ENCODE data around the gene ACVR2A. TPM values are rescaled to one million over a fixed set of nuclear protein-coding genes. Genes with fewer than 3 reads are reported as not detected.
A peak's percentile ranks its signal among the peaks of the same experiment; 100 is the strongest.

ACVR2A gene
- total RNA-seq, 1 donor from 2014 or later = 11.1 TPM

DNA sequence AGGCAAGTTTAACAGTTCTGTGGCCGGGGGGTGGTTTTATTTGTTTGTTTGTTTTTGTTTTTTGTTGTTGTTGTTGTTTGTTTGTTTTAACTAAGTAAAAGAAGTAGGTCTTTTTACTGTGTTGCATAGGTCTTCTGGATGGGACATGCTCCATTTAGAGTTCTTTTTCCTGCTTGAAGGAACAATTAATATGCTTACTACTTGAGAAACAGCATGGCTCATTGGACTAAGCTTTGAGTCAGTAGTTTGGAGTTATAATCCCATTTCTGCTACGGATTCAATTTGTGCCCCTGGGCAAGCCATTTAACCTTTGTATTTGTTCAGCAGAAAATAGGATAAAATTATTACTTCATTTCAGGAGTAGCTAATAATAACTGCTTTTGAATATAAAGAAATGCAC is 8.7 kb upstream of the ACVR2A start:
- Histone ChIP-seq H3K27ac (replicated peaks) (no peak overlapping the region), H3K9me3 (replicated peaks) (peaks cover 6% of the 10 kb centered on the region), H3K4me3 (no peak overlapping the region), H3K36me3 (no peaks in the 10 kb centered on the region), H3K27me3 (ENCODE audit: low read depth) (no peaks in the 10 kb centered on the region), H3K4me1 (no peaks in the 10 kb centered on the region)
- DNase-seq = no peak
- intact Hi-C loops (cut with micrococcal nuclease) = no loop called here
- no peak for TF ChIP-seq CTCF (IDR thresholded peaks at IDR 0.05; ENCODE audit: borderline replicate concordance)

GRCh38 chr2:147843391-147843863 is 1.4 kb upstream of the ACVR2A start:
- Histone ChIP-seq H3K27me3 (ENCODE audit: low read depth) (no peaks in the 10 kb centered on the region), H3K27ac (replicated peaks) (peak overlapping the region; percentile 96), H3K9me3 (replicated peaks) (no peaks in the 10 kb centered on the region), H3K4me1 (peaks cover 49% of the 10 kb centered on the region), H3K4me3 (peak overlapping the region; percentile 81), H3K36me3 (no peaks in the 10 kb centered on the region)
- intact Hi-C loops (cut with micrococcal nuclease) = no loop called here
- TF ChIP-seq CTCF (IDR thresholded peaks at IDR 0.05; ENCODE audit: borderline replicate concordance) = no peak
- DNase-seq = no peak

- Histone ChIP-seq H3K9me3 (replicated peaks) (no peaks in the 10 kb centered on the region), H3K36me3 (no peaks in the 10 kb centered on the region), H3K4me1 (peaks cover 49% of the 10 kb centered on the region), H3K4me3 (peak overlapping the region; percentile 81), H3K27me3 (ENCODE audit: low read depth) (no peaks in the 10 kb centered on the region), H3K27ac (replicated peaks) (peak overlapping the region; percentile 96)
- DNase-seq = peak; percentile 93
- TF ChIP-seq CTCF (IDR thresholded peaks at IDR 0.05; ENCODE audit: borderline replicate concordance) = peak; percentile 38
- intact Hi-C loops (cut with micrococcal nuclease) = no loop called here
Measured at GRCh38 chr2:147843864-147844696, 749 bp upstream of the ACVR2A start.

GRCh38 chr2:147845411-147845971 is 662 bp downstream of the ACVR2A start:
- DNase-seq = no peak
- peak overlapping the region; percentile 96 for H3K27ac ChIP-seq (replicated peaks)
- TF ChIP-seq CTCF (IDR thresholded peaks at IDR 0.05; ENCODE audit: borderline replicate concordance) = no peak
- intact Hi-C loops (cut with micrococcal nuclease) = no loop called here
- no peaks in the 10 kb centered on the region for H3K27me3 ChIP-seq (ENCODE audit: low read depth)
- no peaks in the 10 kb centered on the region for H3K9me3 ChIP-seq (replicated peaks)
- H3K4me1 ChIP-seq = peaks cover 51% of the 10 kb centered on the region
- peak overlapping the region; percentile 81 for H3K4me3 ChIP-seq
- H3K36me3 ChIP-seq = no peaks in the 10 kb centered on the region

DNA sequence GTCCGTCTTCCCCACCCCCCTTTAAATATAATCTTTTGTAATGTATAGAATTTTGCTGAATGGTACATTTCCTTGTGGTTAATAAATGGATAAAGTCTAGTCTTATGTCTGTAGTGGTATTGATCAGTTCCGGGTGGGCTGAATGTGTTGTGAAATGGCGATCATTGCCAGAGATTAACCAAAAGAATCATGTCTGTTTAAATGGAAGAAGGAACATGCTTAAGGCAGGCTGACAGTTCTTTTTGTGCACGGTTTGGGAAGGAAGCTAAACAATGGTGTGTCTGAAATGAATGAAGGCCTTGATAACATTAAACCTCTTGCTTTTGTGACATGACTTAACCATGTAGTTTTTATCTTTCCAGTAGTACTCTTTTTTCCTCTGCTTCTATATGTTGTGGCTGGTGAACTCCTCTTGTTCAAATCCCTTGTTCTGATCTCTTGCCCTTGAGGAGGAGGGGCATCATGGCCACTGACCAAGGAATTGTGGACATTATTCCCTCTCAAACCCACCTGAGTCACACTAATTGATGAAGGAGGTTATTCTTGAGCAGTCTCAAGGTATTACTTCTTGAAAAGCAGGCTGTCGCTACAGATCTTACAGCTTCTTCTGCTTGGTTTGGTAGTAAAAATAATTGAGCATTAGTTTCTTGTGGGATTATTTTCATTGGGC is 1.7 kb downstream of the ACVR2A start:
- Histone ChIP-seq H3K4me3 (peak overlapping the region; percentile 81), H3K27ac (replicated peaks) (peak overlapping the region; percentile 96), H3K27me3 (ENCODE audit: low read depth) (no peaks in the 10 kb centered on the region), H3K9me3 (replicated peaks) (no peaks in the 10 kb centered on the region), H3K4me1 (peaks cover 62% of the 10 kb centered on the region), H3K36me3 (no peaks in the 10 kb centered on the region)
- DNase-seq = no peak
- intact Hi-C loops (cut with micrococcal nuclease) = no loop called here
- no peak for TF ChIP-seq CTCF (IDR thresholded peaks at IDR 0.05; ENCODE audit: borderline replicate concordance)

Measured in left ventricle myocardium inferior (tissue), 1 donor.